ENCODE results near the gene YKT6. TPM values are rescaled to one million over a fixed set of nuclear protein-coding genes. Genes with fewer than 3 reads are reported as not detected.

Gene YKT6
- polyA plus RNA-seq, 1 experiment, result 124 TPM

DNA sequence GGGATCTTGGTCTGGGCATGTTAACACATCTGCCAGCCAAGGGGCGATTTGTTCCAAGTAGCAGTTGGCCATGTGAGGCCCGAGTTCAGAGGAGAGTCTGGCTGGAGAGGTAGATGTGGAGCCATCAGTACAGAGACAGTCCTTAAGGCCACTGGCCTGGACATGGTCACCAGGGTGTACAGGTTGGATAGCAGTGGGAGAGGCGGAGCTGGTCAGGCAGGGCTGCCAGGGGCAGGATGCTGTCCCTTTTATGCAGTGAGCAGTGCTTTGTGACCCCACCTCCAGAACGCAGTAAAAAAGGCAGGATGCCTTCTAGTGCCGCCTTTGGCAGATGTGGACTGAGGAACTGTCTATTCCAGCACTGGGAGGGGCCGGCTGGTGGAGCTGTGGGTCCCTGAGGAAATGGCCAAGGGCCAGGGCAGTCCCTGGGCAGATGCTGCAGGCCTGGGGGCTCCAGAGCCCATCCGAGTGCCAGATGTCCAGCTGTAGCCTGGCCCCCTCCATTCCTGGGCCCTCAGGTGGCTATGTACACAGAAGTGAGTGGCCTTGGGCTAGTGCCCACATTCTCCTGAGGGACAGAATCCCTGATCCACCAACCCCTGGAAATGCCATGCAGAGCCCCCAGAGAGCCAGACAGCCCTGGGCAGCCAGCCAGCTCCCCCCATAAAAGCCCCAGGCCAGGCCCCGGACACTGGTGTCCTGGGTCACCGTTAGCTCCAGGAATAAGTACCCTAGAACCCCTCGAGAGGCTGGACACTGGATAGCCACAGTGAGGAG, 42.5 kb upstream of the YKT6 start:
- Histone ChIP-seq H3K27ac (ENCODE audit: low read depth, low read length) (no peak overlapping the region), H3K27me3 (ENCODE audit: control insufficient read depth, insufficient read depth, low read length) (no peaks in the 10 kb centered on the region), H3K9me3 (ENCODE audit: control insufficient read depth, insufficient read depth, low read length) (no peaks in the 10 kb centered on the region), H3K4me3 (ENCODE audit: low read depth, low read length) (no peak overlapping the region)
- POLR2A ChIA-PET, result no interaction called here
- no peak for DNase-seq (ENCODE audit: low read depth, low spot score)
- TF ChIP-seq, protein P1, sequence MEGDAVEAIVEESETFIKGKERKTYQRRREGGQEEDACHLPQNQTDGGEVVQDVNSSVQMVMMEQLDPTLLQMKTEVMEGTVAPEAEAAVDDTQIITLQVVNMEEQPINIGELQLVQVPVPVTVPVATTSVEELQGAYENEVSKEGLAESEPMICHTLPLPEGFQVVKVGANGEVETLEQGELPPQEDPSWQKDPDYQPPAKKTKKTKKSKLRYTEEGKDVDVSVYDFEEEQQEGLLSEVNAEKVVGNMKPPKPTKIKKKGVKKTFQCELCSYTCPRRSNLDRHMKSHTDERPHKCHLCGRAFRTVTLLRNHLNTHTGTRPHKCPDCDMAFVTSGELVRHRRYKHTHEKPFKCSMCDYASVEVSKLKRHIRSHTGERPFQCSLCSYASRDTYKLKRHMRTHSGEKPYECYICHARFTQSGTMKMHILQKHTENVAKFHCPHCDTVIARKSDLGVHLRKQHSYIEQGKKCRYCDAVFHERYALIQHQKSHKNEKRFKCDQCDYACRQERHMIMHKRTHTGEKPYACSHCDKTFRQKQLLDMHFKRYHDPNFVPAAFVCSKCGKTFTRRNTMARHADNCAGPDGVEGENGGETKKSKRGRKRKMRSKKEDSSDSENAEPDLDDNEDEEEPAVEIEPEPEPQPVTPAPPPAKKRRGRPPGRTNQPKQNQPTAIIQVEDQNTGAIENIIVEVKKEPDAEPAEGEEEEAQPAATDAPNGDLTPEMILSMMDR (IDR thresholded peaks at IDR 0.05; ENCODE audit: low read depth, low read length), result no peak
- CTCF ChIA-PET, result no interaction called here

DNA sequence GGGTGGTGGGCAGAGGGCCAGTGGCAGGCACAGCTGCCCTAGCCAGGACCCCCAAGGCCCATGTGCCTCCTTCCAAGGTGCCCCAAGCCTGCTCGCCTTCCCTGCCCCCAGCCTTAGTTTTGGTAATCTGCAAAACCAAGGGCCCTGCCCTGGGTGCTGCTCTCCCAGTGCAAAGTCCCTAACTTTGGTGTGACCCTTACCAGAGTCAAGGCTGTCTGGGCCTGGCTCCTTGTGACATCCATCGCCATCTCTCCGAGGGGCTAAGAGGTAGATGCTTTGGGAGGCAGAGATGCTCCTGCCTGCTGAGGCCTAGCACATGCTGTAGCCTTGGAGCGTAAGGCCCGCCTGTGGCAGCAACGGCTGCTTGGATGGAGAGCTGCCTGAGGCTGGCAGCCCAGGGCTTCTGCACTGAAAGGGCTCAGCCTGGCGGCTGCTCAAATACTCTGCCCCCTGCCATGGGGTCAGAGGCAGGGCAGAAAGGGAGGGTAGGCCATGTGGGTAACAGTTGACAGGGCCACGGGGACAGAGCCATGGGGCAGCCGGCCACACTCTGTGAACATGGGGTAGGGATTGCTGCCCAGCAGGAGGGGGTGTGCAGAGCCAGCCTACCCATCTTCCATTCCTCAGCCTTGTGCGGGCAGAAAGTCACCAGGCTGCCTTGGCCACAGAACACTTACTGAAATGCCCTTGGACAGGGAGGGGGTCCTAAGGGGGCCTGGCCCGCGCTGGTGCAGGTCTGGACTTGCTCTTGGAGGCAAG, 41.7 kb upstream of the YKT6 start:
- Histone ChIP-seq H3K27ac (ENCODE audit: low read depth, low read length) (no peak overlapping the region), H3K4me3 (ENCODE audit: low read depth, low read length) (no peak overlapping the region), H3K27me3 (ENCODE audit: control insufficient read depth, insufficient read depth, low read length) (no peaks in the 10 kb centered on the region), H3K9me3 (ENCODE audit: control insufficient read depth, insufficient read depth, low read length) (no peaks in the 10 kb centered on the region)
- CTCF ChIA-PET, result no interaction called here
- POLR2A ChIA-PET, result no interaction called here
- TF ChIP-seq, protein P1 (IDR thresholded peaks at IDR 0.05; ENCODE audit: low read depth, low read length), result no peak
- no peak for DNase-seq (ENCODE audit: low read depth, low spot score)

DNA sequence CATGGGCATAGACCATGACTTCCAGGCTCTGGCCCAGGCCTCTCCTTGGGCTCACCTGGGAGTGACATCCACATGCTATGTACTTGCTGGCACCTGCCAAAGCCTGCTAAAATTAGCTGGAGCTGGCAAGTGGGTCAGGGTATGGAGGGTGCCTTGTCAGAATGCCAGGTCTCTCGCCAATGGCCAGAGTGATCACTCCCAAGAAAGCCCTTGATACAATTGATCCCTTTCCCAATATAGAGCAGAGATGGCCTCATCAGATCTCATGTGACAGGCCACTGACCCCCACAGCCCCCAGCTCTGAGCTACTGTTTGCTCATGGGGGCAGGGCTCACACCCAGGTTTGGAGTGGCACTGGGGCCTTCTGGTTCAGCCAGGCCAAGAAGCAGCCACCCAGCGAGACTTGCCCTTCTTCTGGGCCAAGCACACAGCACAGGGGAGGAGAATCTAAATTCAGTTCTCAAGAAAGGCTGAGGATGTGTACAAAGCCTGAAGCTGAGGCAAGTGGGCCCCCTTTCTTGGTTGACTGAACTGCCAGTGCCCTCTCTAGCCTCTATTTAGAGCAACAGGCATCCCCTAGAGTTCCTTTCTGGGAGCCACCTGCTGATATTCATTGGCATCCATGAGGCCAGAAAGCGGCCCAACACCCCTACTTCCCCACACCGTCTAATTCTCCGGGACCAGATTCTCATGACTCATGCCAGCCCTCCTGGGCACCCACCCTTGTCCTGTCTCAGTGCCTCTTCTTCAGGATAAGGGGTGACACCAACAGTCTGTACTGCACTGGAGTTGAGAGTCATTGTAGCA, 40.8 kb upstream of the YKT6 start:
- Histone ChIP-seq H3K27me3 (ENCODE audit: control insufficient read depth, insufficient read depth, low read length) (no peaks in the 10 kb centered on the region), H3K27ac (ENCODE audit: low read depth, low read length) (no peak overlapping the region), H3K4me3 (ENCODE audit: low read depth, low read length) (no peak overlapping the region), H3K9me3 (ENCODE audit: control insufficient read depth, insufficient read depth, low read length) (no peaks in the 10 kb centered on the region)
- ChIA-PET CTCF (no interaction called here), POLR2A (no interaction called here)
- TF ChIP-seq, protein P1 (IDR thresholded peaks at IDR 0.05; ENCODE audit: low read depth, low read length), result no peak
- DNase-seq (ENCODE audit: low read depth, low spot score), result no peak

DNA sequence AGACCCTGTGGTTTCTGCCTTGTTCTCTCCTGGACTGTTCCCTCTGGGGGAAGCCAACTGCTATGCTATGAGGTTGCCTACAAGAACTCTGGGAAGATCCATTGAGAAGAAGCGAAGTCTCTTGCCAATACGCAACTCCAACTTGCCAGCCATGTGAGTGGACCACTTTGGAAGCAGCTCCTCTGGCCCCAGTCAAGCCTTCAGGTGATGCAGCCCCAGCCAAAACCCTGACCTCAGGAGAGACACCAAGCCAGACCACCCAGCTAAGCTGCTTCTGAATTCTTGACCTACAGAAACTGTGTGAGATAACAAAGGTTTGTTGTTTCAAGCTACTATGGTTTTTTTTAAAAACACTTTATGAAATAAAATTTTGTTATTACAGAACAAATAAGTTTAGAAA, 39.4 kb upstream of the YKT6 start:
- Histone ChIP-seq H3K4me3 (ENCODE audit: low read depth, low read length) (no peak overlapping the region), H3K27ac (ENCODE audit: low read depth, low read length) (no peak overlapping the region), H3K27me3 (ENCODE audit: control insufficient read depth, insufficient read depth, low read length) (no peaks in the 10 kb centered on the region), H3K9me3 (ENCODE audit: control insufficient read depth, insufficient read depth, low read length) (no peaks in the 10 kb centered on the region)
- DNase-seq (ENCODE audit: low read depth, low spot score), result no peak
- TF ChIP-seq, protein P1 (IDR thresholded peaks at IDR 0.05; ENCODE audit: low read depth, low read length), result no peak
- CTCF ChIA-PET, result no interaction called here
- POLR2A ChIA-PET, result no interaction called here
